Spleen (tissue), 11 donors: ENCODE measurements around the gene CCDC77. TPM values are rescaled to one million over a fixed set of nuclear protein-coding genes. Genes with fewer than 3 reads are reported as not detected.
A peak's percentile ranks its signal among the peaks of the same experiment; 100 is the strongest.

Source experiments
- DNase-seq: peaks from one replicate; pipeline ENCODE4 v3.0.0-alpha.2; 2020
- H3K27ac ChIP-seq, 8 donors: fragments of 200-600 bp; sonication (generic) in 7 of 8; 1 replicate in 4 of 8; 2 replicates in 4 of 8; pipeline versions ENCODE4 v1.5.0 to v1.8.0; 2016 to 2021; ENCODE audit warnings: inconsistent platforms in 4 of 8, mild to moderate bottlenecking in 4 of 8, moderate library complexity in 1 of 8
- H3K27me3 ChIP-seq, 7 donors: fragments of 200-600 bp; sonication (generic) in 6 of 7; replicated peaks in 1 of 7; 1 replicate in 4 of 7; 2 replicates in 3 of 7; pipeline versions ENCODE4 v1.5.0 to v1.8.0; 2016 to 2021; ENCODE audit warnings: inconsistent platforms in 3 of 7, mild to moderate bottlenecking in 1 of 7
- H3K36me3 ChIP-seq, 6 donors: fragments of 200-600 bp; sonication (generic) in 5 of 6; 1 replicate in 4 of 6; 2 replicates in 2 of 6; pipeline versions ENCODE4 v1.5.0 to v1.8.0; 2016 to 2021; ENCODE audit warnings: inconsistent platforms in 2 of 6
- H3K4me1 ChIP-seq, 6 donors: fragments of 200-600 bp; sonication (generic) in 5 of 6; 1 replicate in 3 of 6; 2 replicates in 3 of 6; pipeline versions ENCODE4 v1.5.0 to v1.8.0; 2016 to 2021; ENCODE audit warnings: inconsistent platforms in 3 of 6
- H3K4me3 ChIP-seq, 8 donors: fragments of 200-600 bp; sonication (generic) in 7 of 8; 1 replicate in 4 of 8; 2 replicates in 4 of 8; pipeline versions ENCODE4 v1.5.0 to v1.8.0; 2016 to 2021; ENCODE audit warnings: inconsistent platforms in 4 of 8, mild to moderate bottlenecking in 4 of 8, moderate library complexity in 2 of 8
- H3K9me3 ChIP-seq, 8 donors: fragments of 200-600 bp; sonication (generic) in 7 of 8; 1 replicate in 4 of 8; 2 replicates in 4 of 8; pipeline versions ENCODE4 v1.5.0 to v1.8.0; 2016 to 2021; ENCODE audit warnings: inconsistent platforms in 4 of 8
- CTCF ChIP-seq, 11 experiments: fragments of 200-600 bp in 7 of 11; fragments of 450-650 bp in 4 of 11; sonication (generic) in 4 of 11; IDR thresholded peaks in 8 of 11; conservative IDR thresholded peaks in 3 of 11; 1 replicate in 7 of 11; 2 replicates in 4 of 11; pipeline versions ENCODE4 v1.4.0 to v1.8.0; 2016 to 2021; ENCODE audit warnings: antibody characterized with exemption in 11 of 11, inconsistent platforms in 4 of 11, mild to moderate bottlenecking in 1 of 11
- POLR2A ChIP-seq, 3 donors: fragments of 450-650 bp; IDR thresholded peaks; one replicate each; pipeline ENCODE4 v1.5.1; 2017; ENCODE audit warnings: antibody characterized with exemption in 3 of 3, mild to moderate bottlenecking in 1 of 3
- POLR2AphosphoS5 ChIP-seq, 3 donors: sonication (generic); formaldehyde crosslinking; IDR thresholded peaks; one replicate each; pipeline ENCODE4 v1.5.1; 2017; ENCODE audit warnings: antibody characterized with exemption in 3 of 3
- WGBS, 5 donors: extraction: QIAGEN DNeasy Blood & Tissue Kit in 3 of 5; methylation state at CpG; one replicate each; pipeline versions ENCODE4 v1.1.5 to v1.1.7; 2013 to 2018; 5-methylcytosine and 5-hydroxymethylcytosine counted together
- intact Hi-C: fragments of 100-400 bp; cut with DNase I; formaldehyde crosslinking; loops from one replicate; pipeline ENCODE4 v1.15.0; 2023; ENCODE audit warnings: low total_unique reads
- polyA plus RNA-seq, 3 donors: library from polyadenylated mRNA; stranded (reverse); fragments of 200-250 nt; gene quantifications; one replicate each; pipeline ENCODE4 v1.2.1, GENCODE V29; 2013
- total RNA-seq, 7 donors: library from RNA; depleted of rRNA in 3 of 7; stranded (reverse); fragments of >200 nt in 3 of 7; fragmentation: NEBNext Ultra II Directional in 4 of 7; extraction: Animal tissue kit (Norgen Biotek cat#: 25700) in 4 of 7; gene quantifications; one replicate each; pipeline versions ENCODE4 v1.1.0 to v1.2.1, GENCODE V29; 2016 to 2021
- donor health status: healthy with polysubstance abuse.
- donor health status: DM: no; HTN: no; CAD: no; lungs with moderate emphysema.
- donor health status: DM: no; HTN: no; CAD: no.
- donor health status: Bipolar disorder and iron deficiency.
- donor health status: healthy.
- donor health status: DM: no; HTN: no; CAD: no.
- donor health status: DM: yes; HTN: yes; CAD: no.

The CCDC77 gene
- total and polyA plus RNA-seq, 10 donors = 6.5 to 17.9 (median 10.1) TPM

- Histone ChIP-seq H3K4me3 (peak overlapping the region; percentile 75 to 95 (median 88)), H3K36me3 (peaks cover 0 to 31% (median 12%) of the 10 kb centered on the region in 6 donors), H3K4me1 (peaks cover 34 to 58% (median 50%) of the 10 kb centered on the region in 6 donors), H3K9me3 (no peaks in the 10 kb centered on the region), H3K27me3 (no peaks in the 10 kb centered on the region), H3K27ac (peak overlapping the region; percentile 95 to 99 (median 96))
- DNase-seq = peak; percentile 90
- TF ChIP-seq CTCF (IDR thresholded peaks at IDR 0.05 in 8 of 11, conservative IDR thresholded peaks at IDR 0.05 in 3 of 11) (no peak), POLR2AphosphoS5 (IDR thresholded peaks at IDR 0.05) (no peak), POLR2A (IDR thresholded peaks at IDR 0.05) (no peak)
- WGBS, 5 donors = 0 to 1% (median 0%) methylated on average over 20 to 35 of the region's 35 CpGs
- intact Hi-C loops = no loop called here
Observed at GRCh38 chr12:388541-389141, 12.8 kb upstream of the CCDC77 start.

- Histone ChIP-seq H3K4me1 (peaks cover 34 to 50% (median 45%) of the 10 kb centered on the region in 6 donors), H3K4me3 (peak within 1 kb of the TSS; percentile 75 to 95 (median 88)), H3K36me3 (peaks cover 0 to 24% (median 5%) of the 10 kb centered on the region in 6 donors), H3K27ac (peak within 1 kb of the TSS; percentile 95 to 99 (median 96)), H3K27me3 (no peaks in the 10 kb centered on the region), H3K9me3 (no peaks in the 10 kb centered on the region)
- WGBS, 5 donors = 1 to 2% (median 1%) methylated on average over 40 to 53 of the region's 53 CpGs
- TF ChIP-seq POLR2A (IDR thresholded peaks at IDR 0.05) (peak in 1 of 3 donors; percentile 24), CTCF (IDR thresholded peaks at IDR 0.05 in 8 of 11, conservative IDR thresholded peaks at IDR 0.05 in 3 of 11) (peak in 3 of 11 experiments; percentile 15 to 40 (median 20)), POLR2AphosphoS5 (IDR thresholded peaks at IDR 0.05) (peak; percentile 87 to 93 (median 88))
- intact Hi-C loops = no loop called here
- peak; percentile 95 for DNase-seq
Observed at GRCh38 chr12:389142-390096, 12.0 kb upstream of the CCDC77 start, which contains the start of gene KDM5A. Gene KDM5A, minus strand, starts transcription at chr12:389320. Its CDS starts 229 bp downstream, at chr12:389091.

DNA sequence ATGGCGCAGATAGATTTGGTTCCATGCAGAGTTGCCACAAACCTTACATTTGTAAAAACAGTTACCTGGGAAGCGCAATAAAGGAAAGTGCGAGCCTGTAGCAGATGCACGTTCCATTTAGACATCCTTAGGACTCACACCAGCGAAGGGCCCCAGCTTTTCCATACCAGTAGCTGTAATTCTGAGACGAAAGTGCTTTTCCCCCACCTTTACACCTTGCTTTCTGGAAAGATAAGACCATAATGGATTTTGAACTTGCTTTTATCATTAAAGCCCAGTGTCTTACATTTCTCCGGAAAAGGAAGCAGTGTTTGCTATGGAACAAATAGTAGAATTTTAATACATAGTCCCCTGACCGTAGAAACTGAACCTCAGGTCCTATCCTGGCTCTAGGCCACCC lies 616 bp upstream of the CCDC77 start:
- TF ChIP-seq CTCF (IDR thresholded peaks at IDR 0.05 in 8 of 11, conservative IDR thresholded peaks at IDR 0.05 in 3 of 11) (no peak), POLR2AphosphoS5 (IDR thresholded peaks at IDR 0.05) (no peak), POLR2A (IDR thresholded peaks at IDR 0.05) (no peak)
- Histone ChIP-seq H3K4me3 (peak overlapping the region; percentile 55 to 89 (median 72)), H3K9me3 (no peaks in the 10 kb centered on the region), H3K27ac (peak overlapping the region in 5 of 8 donors; percentile 71 to 81 (median 80)), H3K4me1 (peaks cover 4 to 24% (median 19%) of the 10 kb centered on the region in 6 donors), H3K36me3 (peaks cover 0 to 2% (median 0%) of the 10 kb centered on the region in 6 donors), H3K27me3 (no peaks in the 10 kb centered on the region)
- WGBS, 5 donors = 68 to 73% (median 70%) methylated on average over 8 of the region's 8 CpGs
- DNase-seq = no peak
- intact Hi-C loops = no loop called here
